A673 (cell line): Measurements from ENCODE around the gene TMEM129. TPM values are rescaled to one million over a fixed set of nuclear protein-coding genes. Genes with fewer than 3 reads are reported as not detected.
A peak's percentile ranks its signal among the peaks of the same experiment; 100 is the strongest.

Experiments
- BruUV-seq: library from RNA; stranded (reverse); fragments of 400-500 nt; replicated peaks from 2 replicates; lab custom pipeline; 2021; lab: Mats Ljungman, UMichigan
- CTCF ChIA-PET: fragments of 300-600 bp; sonication (Branson Sonifier 250); formaldehyde crosslinking; loops from one replicate; lab custom pipeline; 2022; ENCODE audit warnings: antibody characterized with exemption; lab: Charles Lee
- POLR2A ChIA-PET: fragments of 300-600 bp; sonication (Branson Sonifier 250); formaldehyde crosslinking; loops from one replicate; lab custom pipeline; 2022; ENCODE audit warnings: antibody characterized with exemption; ENCODE audit not compliant: low non-redundant PET; lab: Charles Lee
- DNase-seq: peaks from one replicate; pipeline ENCODE4 v3.0.0-alpha.2; 2015; ENCODE audit warnings: low spot score
- H3K27ac ChIP-seq: fragments of 200-600 bp; sonication (generic); 2 replicates; pipeline ENCODE4 v1.5.1; 2016; ENCODE audit warnings: mixed run types, low read depth, mild to moderate bottlenecking, mixed read lengths, antibody characterized with exemption, low read length; ENCODE audit not compliant: poor library complexity, severe bottlenecking
- H3K27me3 ChIP-seq: fragments of 200-600 bp; sonication (generic); replicated peaks from 2 replicates; pipeline ENCODE4 v1.6.1; 2017; ENCODE audit warnings: mixed run types, low read depth, mild to moderate bottlenecking, mixed read lengths, antibody characterized with exemption, low read length; ENCODE audit not compliant: insufficient read depth, poor library complexity
- H3K36me3 ChIP-seq: fragments of 200-600 bp; sonication (generic); 2 replicates; pipeline ENCODE4 v1.6.1; 2016; ENCODE audit warnings: mixed run types, mild to moderate bottlenecking, mixed read lengths, antibody characterized with exemption, low read length; ENCODE audit not compliant: insufficient read depth, poor library complexity, severe bottlenecking
- H3K4me1 ChIP-seq: fragments of 200-600 bp; sonication (generic); 2 replicates; pipeline ENCODE4 v1.6.1; 2017; ENCODE audit warnings: mixed run types, mild to moderate bottlenecking, mixed read lengths, antibody characterized with exemption, low read length; ENCODE audit not compliant: insufficient read depth, poor library complexity, severe bottlenecking
- H3K4me3 ChIP-seq: fragments of 200-600 bp; sonication (generic); 2 replicates; pipeline ENCODE4 v1.5.1; 2016; ENCODE audit warnings: low read depth, mixed run types, mild to moderate bottlenecking, mixed read lengths, low read length; ENCODE audit not compliant: poor library complexity, severe bottlenecking
- H3K9me3 ChIP-seq: fragments of 200-600 bp; sonication (generic); 2 replicates; pipeline ENCODE4 v1.6.1; 2016; ENCODE audit warnings: mixed run types, low read depth, mild to moderate bottlenecking, mixed read lengths, antibody characterized with exemption, low read length; ENCODE audit not compliant: poor library complexity, severe bottlenecking
- CTCF ChIP-seq: fragments of 300-800, 200-600 bp; sonication (generic); conservative IDR thresholded peaks from 2 replicates; pipeline ENCODE4 v1.5.1; 2017; ENCODE audit warnings: low read depth, mild to moderate bottlenecking, antibody characterized with exemption, low read length, moderate library complexity, mixed read lengths
- EZH2 ChIP-seq: fragments of 200-600 bp; sonication (generic); IDR thresholded peaks from 2 replicates; pipeline ENCODE4 v1.6.1; 2017; ENCODE audit warnings: borderline replicate concordance, low read depth, mild to moderate bottlenecking, mixed read lengths, antibody characterized with exemption, low read length; ENCODE audit not compliant: poor library complexity, severe bottlenecking
- intact Hi-C: fragments of 100-400 bp; cut with micrococcal nuclease; formaldehyde crosslinking; loops from one replicate; pipeline ENCODE4 v1.10.0; 2022; ENCODE audit not compliant: unreplicated experiment
- total RNA-seq: library from RNA; stranded (reverse); gene quantifications from 2 replicates; pipeline ENCODE4 v1.2.3, GENCODE V29; 2021

The TMEM129 gene
- total RNA-seq, 1 experiment from 2014 or later = 28.8 TPM

GRCh38 chr4:1767061-1767769 lies 46.1 kb upstream of the TMEM129 start:
- TF ChIP-seq EZH2 = no peak
- no peak for TF ChIP-seq CTCF
- H3K27ac ChIP-seq = no peak overlapping the region
- DNase-seq = peak; percentile 54
- no peaks in the 10 kb centered on the region for H3K36me3 ChIP-seq
- CTCF ChIA-PET = interaction anchor here (0.6 to 1.2 kb wide), 6 partner anchors 10 to 194 kb away, joined by 3 to 9 read pairs (median 6); no protein-coding TSS in a partner anchor
- H3K4me3 ChIP-seq = peak overlapping the region; percentile 32
- peaks cover 18% of the 10 kb centered on the region for H3K4me1 ChIP-seq
- POLR2A ChIA-PET = no interaction called here
- intact Hi-C loops = no loop called here
- H3K27me3 ChIP-seq = no peaks in the 10 kb centered on the region
- BruUV-seq = no TSS peak
- H3K9me3 ChIP-seq = no peaks in the 10 kb centered on the region

- DNase-seq = no peak
- ChIA-PET CTCF (no interaction called here), POLR2A (no interaction called here)
- H3K36me3 ChIP-seq = no peaks in the 10 kb centered on the region
- no peaks in the 10 kb centered on the region for H3K9me3 ChIP-seq
- intact Hi-C loops = no loop called here
- peaks cover 18% of the 10 kb centered on the region for H3K4me1 ChIP-seq
- no peak overlapping the region for H3K27ac ChIP-seq
- H3K27me3 ChIP-seq = no peaks in the 10 kb centered on the region
- no peak for TF ChIP-seq CTCF
- no peak for TF ChIP-seq EZH2
- peak overlapping the region; percentile 19 for H3K4me3 ChIP-seq
- BruUV-seq = no TSS peak
Measured at GRCh38 chr4:1766106-1767060, 45.3 kb upstream of the TMEM129 start.

GRCh38 chr4:1765409-1766072 lies 44.4 kb upstream of the TMEM129 start:
- Histone ChIP-seq H3K27me3 (no peaks in the 10 kb centered on the region), H3K9me3 (no peaks in the 10 kb centered on the region), H3K4me1 (peaks cover 18% of the 10 kb centered on the region), H3K27ac (no peak overlapping the region), H3K36me3 (no peaks in the 10 kb centered on the region), H3K4me3 (no peak overlapping the region)
- TF ChIP-seq CTCF (no peak), EZH2 (no peak)
- ChIA-PET POLR2A (no interaction called here), CTCF (no interaction called here)
- intact Hi-C loops = no loop called here
- BruUV-seq = no TSS peak
- no peak for DNase-seq
